Adrenal gland (tissue), 5 donors: ENCODE measurements around the gene HOXA6.

Experiments
- POLR2A ChIP-seq, 2 donors: fragments of 450-650 bp; IDR thresholded peaks; one replicate each; pipeline ENCODE4 v1.6.1; 2017; ENCODE audit warnings: antibody characterized with exemption in 2 of 2, mild to moderate bottlenecking in 2 of 2, moderate library complexity in 1 of 2
- TF ChIP-seq, protein P1 (sequence below), 6 experiments: fragments of 450-650 bp in 4 of 6; fragments of 200-600 bp in 2 of 6; sonication (generic) in 1 of 6; IDR thresholded peaks; 1 replicate in 5 of 6; 2 replicates in 1 of 6; pipeline versions ENCODE4 v1.5.1 to v1.8.0; 2016 to 2021; ENCODE audit warnings: antibody characterized with exemption in 6 of 6, mild to moderate bottlenecking in 2 of 6, moderate library complexity in 1 of 6
- donor health status: DM: no; HTN: no; CAD: no.

DNA sequence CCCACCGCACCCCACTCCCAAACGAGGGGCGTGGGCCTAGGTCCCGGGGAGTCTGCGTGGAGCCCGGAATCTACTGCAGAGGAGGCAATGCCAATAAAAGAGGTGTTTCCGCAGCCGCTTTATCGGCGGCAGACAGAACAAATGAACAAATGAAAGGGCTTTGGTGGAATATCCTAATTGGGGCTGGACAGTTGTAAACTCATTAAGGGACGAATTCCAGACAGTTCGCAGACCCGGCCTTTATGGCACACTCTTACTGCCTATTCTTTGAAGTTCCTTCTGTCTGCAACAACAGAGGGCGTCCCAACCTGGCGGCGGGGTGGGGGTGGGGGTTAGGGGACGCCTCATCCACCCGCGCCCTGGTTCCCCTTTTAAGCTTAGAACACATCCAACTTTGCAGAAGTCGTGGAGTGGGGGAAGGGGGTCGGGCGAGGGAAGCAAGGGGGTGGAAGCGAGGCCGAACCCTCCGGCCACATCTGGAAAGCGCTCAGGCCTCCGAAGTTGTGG, 13.7 kb upstream of the HOXA6 start:
- TF ChIP-seq, protein P1, sequence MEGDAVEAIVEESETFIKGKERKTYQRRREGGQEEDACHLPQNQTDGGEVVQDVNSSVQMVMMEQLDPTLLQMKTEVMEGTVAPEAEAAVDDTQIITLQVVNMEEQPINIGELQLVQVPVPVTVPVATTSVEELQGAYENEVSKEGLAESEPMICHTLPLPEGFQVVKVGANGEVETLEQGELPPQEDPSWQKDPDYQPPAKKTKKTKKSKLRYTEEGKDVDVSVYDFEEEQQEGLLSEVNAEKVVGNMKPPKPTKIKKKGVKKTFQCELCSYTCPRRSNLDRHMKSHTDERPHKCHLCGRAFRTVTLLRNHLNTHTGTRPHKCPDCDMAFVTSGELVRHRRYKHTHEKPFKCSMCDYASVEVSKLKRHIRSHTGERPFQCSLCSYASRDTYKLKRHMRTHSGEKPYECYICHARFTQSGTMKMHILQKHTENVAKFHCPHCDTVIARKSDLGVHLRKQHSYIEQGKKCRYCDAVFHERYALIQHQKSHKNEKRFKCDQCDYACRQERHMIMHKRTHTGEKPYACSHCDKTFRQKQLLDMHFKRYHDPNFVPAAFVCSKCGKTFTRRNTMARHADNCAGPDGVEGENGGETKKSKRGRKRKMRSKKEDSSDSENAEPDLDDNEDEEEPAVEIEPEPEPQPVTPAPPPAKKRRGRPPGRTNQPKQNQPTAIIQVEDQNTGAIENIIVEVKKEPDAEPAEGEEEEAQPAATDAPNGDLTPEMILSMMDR (IDR thresholded peaks at IDR 0.05) = no peak
- no peak for TF ChIP-seq POLR2A (IDR thresholded peaks at IDR 0.05)
